Ovary (tissue), 3 donors: ENCODE measurements around the gene SERPINB6.

ENCODE experiments used
- EP300 ChIP-seq: sonication (generic); formaldehyde crosslinking; IDR thresholded peaks from one replicate; pipeline ENCODE4 v1.6.1; 2017; ENCODE audit warnings: antibody characterized with exemption
- POLR2A ChIP-seq: fragments of 450-650 bp; IDR thresholded peaks from one replicate; pipeline ENCODE4 v1.6.1; 2017; ENCODE audit warnings: antibody characterized with exemption, mild to moderate bottlenecking, moderate library complexity
- TF ChIP-seq, protein P1 (sequence below), 3 donors: fragments of 450-650 bp in 2 of 3; fragments of 200-600 bp in 1 of 3; IDR thresholded peaks; one replicate each; pipeline versions ENCODE4 v1.5.1 to v1.8.0; 2016 to 2022; ENCODE audit warnings: antibody characterized with exemption in 3 of 3, mild to moderate bottlenecking in 1 of 3
- donor health status: DM: no; HTN: no; CAD: no.

- TF ChIP-seq POLR2A (no peak), EP300 (no peak)
- TF ChIP-seq, protein P1, sequence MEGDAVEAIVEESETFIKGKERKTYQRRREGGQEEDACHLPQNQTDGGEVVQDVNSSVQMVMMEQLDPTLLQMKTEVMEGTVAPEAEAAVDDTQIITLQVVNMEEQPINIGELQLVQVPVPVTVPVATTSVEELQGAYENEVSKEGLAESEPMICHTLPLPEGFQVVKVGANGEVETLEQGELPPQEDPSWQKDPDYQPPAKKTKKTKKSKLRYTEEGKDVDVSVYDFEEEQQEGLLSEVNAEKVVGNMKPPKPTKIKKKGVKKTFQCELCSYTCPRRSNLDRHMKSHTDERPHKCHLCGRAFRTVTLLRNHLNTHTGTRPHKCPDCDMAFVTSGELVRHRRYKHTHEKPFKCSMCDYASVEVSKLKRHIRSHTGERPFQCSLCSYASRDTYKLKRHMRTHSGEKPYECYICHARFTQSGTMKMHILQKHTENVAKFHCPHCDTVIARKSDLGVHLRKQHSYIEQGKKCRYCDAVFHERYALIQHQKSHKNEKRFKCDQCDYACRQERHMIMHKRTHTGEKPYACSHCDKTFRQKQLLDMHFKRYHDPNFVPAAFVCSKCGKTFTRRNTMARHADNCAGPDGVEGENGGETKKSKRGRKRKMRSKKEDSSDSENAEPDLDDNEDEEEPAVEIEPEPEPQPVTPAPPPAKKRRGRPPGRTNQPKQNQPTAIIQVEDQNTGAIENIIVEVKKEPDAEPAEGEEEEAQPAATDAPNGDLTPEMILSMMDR (IDR thresholded peaks at IDR 0.05), result no peak
Observed at GRCh38 chr6:2973676-2974075, 2.3 kb upstream of the SERPINB6 start.
